Measurements from ENCODE around the gene BCAT1. TPM values are rescaled to one million over a fixed set of nuclear protein-coding genes. Genes with fewer than 3 reads are reported as not detected.

Gene BCAT1
- total and polyA plus RNA-seq, 2 of the 8 experiments (the other 6 are each of a cell fraction or from before 2014, with no cell fraction given): 19.7 to 263 TPM

DNA sequence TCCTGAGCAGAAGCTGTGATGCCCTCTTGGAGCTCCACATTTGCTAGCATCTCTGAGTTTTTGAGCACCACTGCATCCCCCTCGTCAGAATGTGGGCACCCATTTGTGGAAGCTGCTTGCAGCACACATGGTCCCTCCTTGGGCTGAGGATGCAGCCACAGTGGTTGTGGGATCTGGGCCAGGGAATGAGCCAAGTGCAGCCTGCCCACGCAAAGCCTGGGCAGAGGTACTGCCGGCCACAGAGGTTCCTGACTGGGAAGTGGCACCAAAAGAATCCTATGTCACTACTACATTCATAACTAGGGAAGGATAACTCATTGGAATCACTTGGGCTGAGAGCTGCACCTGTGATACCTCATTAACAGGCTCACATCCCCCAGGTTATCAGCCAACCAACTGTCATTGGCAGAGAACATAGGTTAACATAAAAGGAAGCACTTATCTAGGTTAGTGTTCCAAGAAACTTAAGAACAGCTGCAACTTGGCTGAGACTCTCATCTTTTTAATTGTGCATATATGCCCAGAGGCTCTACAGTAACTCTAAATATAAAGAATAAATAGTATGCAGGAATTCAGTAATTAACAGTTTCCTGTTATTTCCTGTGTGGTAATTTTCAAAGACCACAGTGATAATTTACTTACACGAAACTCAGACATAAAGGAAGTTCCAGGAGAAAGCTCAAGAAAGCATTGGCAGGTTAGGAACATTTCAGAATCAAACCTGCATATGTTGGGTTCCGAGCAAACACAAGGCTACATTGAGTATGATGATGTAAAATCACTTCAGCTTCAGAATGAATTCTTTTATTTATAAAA is 145.3 kb downstream of the BCAT1 start (continued):
- no peak for TF ChIP-seq CTBP2 (IDR thresholded peaks at IDR 0.05; ENCODE audit: borderline replicate concordance, insufficient read depth, insufficient read length, low read length)
- no peak for TF ChIP-seq SAP30 (IDR thresholded peaks at IDR 0.05; ENCODE audit: insufficient read depth, insufficient replicate concordance, low read length)
- TF ChIP-seq TCF12 (IDR thresholded peaks at IDR 0.05; ENCODE audit: low read depth, low read length): no peak
- no peak for TF ChIP-seq BCL11A (IDR thresholded peaks at IDR 0.05; ENCODE audit: low read depth in 2 of 2, low read length in 2 of 2)
- no peak for TF ChIP-seq KDM5A (IDR thresholded peaks at IDR 0.05; ENCODE audit: low read length)
- TF ChIP-seq SP1 (IDR thresholded peaks at IDR 0.05; ENCODE audit: low read depth, low read length): no peak
- TF ChIP-seq HDAC2 (IDR thresholded peaks at IDR 0.05; ENCODE audit: borderline replicate concordance in 1 of 2, low read depth in 2 of 2, low read length in 2 of 2): no peak
- no peak for TF ChIP-seq MAFK (IDR thresholded peaks at IDR 0.05; ENCODE audit: low read depth, low read length)

Measured in H1 (cell line).